ENCODE data around the gene HCRTR2.

GRCh38 chr6:55220961-55221360 is 46.6 kb downstream of the HCRTR2 start:
- TF ChIP-seq POLR2A (IDR thresholded peaks at IDR 0.05; ENCODE audit: low read length) (no peak), CTCF (IDR thresholded peaks at IDR 0.05) (no peak), NFE2L2 (conservative IDR thresholded peaks at IDR 0.05; ENCODE audit: low read length) (no peak), MAFK (IDR thresholded peaks at IDR 0.05; ENCODE audit: partially characterized antibody) (no peak), EHF (CRISPR knock-in tag; IDR thresholded peaks at IDR 0.05) (no peak), USF2 (IDR thresholded peaks at IDR 0.05) (no peak), CHD4 (IDR thresholded peaks at IDR 0.05; ENCODE audit: borderline replicate concordance) (no peak), ESRRA (IDR thresholded peaks at IDR 0.05; ENCODE audit: borderline replicate concordance, low read length) (no peak), KDM1A (IDR thresholded peaks at IDR 0.05; ENCODE audit: low read depth) (no peak), EHMT2 (IDR thresholded peaks at IDR 0.05; ENCODE audit: low read depth) (no peak), RFX5 (IDR thresholded peaks at IDR 0.05) (no peak), MYC (IDR thresholded peaks at IDR 0.05; ENCODE audit: borderline replicate concordance, low read length) (no peak), ELK1 (IDR thresholded peaks at IDR 0.05; ENCODE audit: low read depth, low read length) (no peak), BHLHE40 (IDR thresholded peaks at IDR 0.05; ENCODE audit: low read depth, low read length) (no peak)
